Measurements from ENCODE around the gene NWD2. TPM values are rescaled to one million over a fixed set of nuclear protein-coding genes. Genes with fewer than 3 reads are reported as not detected.
"Not testable (repeated sequence)": the region's sequence is repeated elsewhere in the genome, so short reads cannot be mapped to it uniquely, and the experiment has no call there.

NWD2 gene
- total and polyA plus RNA-seq, 4 donors, result 0.17 TPM; not detected in 3

- Histone ChIP-seq H3K4me1 (ENCODE audit: control insufficient read depth in 5 of 5, insufficient read depth in 5 of 5, low read length in 5 of 5) (no peaks in the 10 kb centered on the region), H3K9me3 (ENCODE audit: control insufficient read depth in 4 of 4, insufficient read depth in 3 of 4, low read length in 3 of 4) (peaks cover 0 to 2% (median 0%) of the 10 kb centered on the region in 4 donors), H3K36me3 (ENCODE audit: control insufficient read depth in 4 of 4, insufficient read depth in 4 of 4, low read length in 4 of 4) (no peaks in the 10 kb centered on the region), H3K27ac (ENCODE audit: low read depth in 1 of 2, low read length in 1 of 2) (no peak overlapping the region), H3K27me3 (ENCODE audit: control insufficient read depth in 3 of 3, insufficient read depth in 3 of 3, low read length in 2 of 3) (no peaks in the 10 kb centered on the region), H3K9ac (ENCODE audit: insufficient read depth in 1 of 2, low read length in 2 of 2) (no peak overlapping the region), H3K4me3 (no peak overlapping the region)
- no peak for ATAC-seq (ENCODE audit: insufficient read depth, low FRiP score)
- WGBS, 2 donors, result 83 to 88% methylated on average over 1 of the region's 1 CpG
- no peak for DNase-seq
- no peak for TF ChIP-seq CTCF (IDR thresholded peaks at IDR 0.05; ENCODE audit: control extremely low read depth, extremely low read depth)
These were observed 245.2 kb downstream of the NWD2 start for GRCh38 chr4:37489697-37490096.

GRCh38 chr4:37490391-37491347 lies 246.1 kb downstream of the NWD2 start:
- H3K4me3 ChIP-seq, result no peak overlapping the region
- no peaks in the 10 kb centered on the region for H3K27me3 ChIP-seq (ENCODE audit: control insufficient read depth in 3 of 3, insufficient read depth in 3 of 3, low read length in 2 of 3)
- H3K9ac ChIP-seq (ENCODE audit: insufficient read depth in 1 of 2, low read length in 2 of 2), result no peak overlapping the region
- H3K9me3 ChIP-seq (ENCODE audit: control insufficient read depth in 4 of 4, insufficient read depth in 3 of 4, low read length in 3 of 4), result peaks cover 0 to 2% (median 0%) of the 10 kb centered on the region in 4 donors
- no peaks in the 10 kb centered on the region for H3K36me3 ChIP-seq (ENCODE audit: control insufficient read depth in 4 of 4, insufficient read depth in 4 of 4, low read length in 4 of 4)
- TF ChIP-seq CTCF (IDR thresholded peaks at IDR 0.05; ENCODE audit: control extremely low read depth, extremely low read depth), result no peak
- peak; percentile 38 for ATAC-seq (ENCODE audit: insufficient read depth, low FRiP score)
- peak in 1 of 3 donors; percentile 34 for DNase-seq
- H3K27ac ChIP-seq (ENCODE audit: low read depth in 1 of 2, low read length in 1 of 2), result no peak overlapping the region
- no peaks in the 10 kb centered on the region for H3K4me1 ChIP-seq (ENCODE audit: control insufficient read depth in 5 of 5, insufficient read depth in 5 of 5, low read length in 5 of 5)
- 71 to 77% methylated on average over 9 of the region's 9 CpGs for WGBS, 2 donors

- not testable (repeated sequence) for H3K4me1 ChIP-seq (ENCODE audit: control insufficient read depth in 5 of 5, insufficient read depth in 5 of 5, low read length in 5 of 5); H3K27ac ChIP-seq (ENCODE audit: low read depth in 1 of 2, low read length in 1 of 2); H3K9me3 ChIP-seq (ENCODE audit: control insufficient read depth in 4 of 4, insufficient read depth in 3 of 4, low read length in 3 of 4); DNase-seq; ATAC-seq (ENCODE audit: insufficient read depth, low FRiP score); H3K36me3 ChIP-seq (ENCODE audit: control insufficient read depth in 4 of 4, insufficient read depth in 4 of 4, low read length in 4 of 4); H3K27me3 ChIP-seq (ENCODE audit: control insufficient read depth in 3 of 3, insufficient read depth in 3 of 3, low read length in 2 of 3); H3K9ac ChIP-seq (ENCODE audit: insufficient read depth in 1 of 2, low read length in 2 of 2); H3K4me3 ChIP-seq
- WGBS, 2 donors, result 96 to 98% methylated on average over 4 of the region's 4 CpGs
These were observed 250.8 kb downstream of the NWD2 start for GRCh38 chr4:37495353-37495752.

Small RNA genes lying within 50 kb of the gene (small RNA-seq; reads per million reads assigned to genes)
- not detected for gene MIR4801 (ENCODE audit: low replicate concordance)
